ENCODE measurements around the gene PDK2. TPM values are rescaled to one million over a fixed set of nuclear protein-coding genes. Genes with fewer than 3 reads are reported as not detected.

Gene PDK2
- total RNA-seq, 1 experiment from 2014 or later, result 27.2 TPM

DNA sequence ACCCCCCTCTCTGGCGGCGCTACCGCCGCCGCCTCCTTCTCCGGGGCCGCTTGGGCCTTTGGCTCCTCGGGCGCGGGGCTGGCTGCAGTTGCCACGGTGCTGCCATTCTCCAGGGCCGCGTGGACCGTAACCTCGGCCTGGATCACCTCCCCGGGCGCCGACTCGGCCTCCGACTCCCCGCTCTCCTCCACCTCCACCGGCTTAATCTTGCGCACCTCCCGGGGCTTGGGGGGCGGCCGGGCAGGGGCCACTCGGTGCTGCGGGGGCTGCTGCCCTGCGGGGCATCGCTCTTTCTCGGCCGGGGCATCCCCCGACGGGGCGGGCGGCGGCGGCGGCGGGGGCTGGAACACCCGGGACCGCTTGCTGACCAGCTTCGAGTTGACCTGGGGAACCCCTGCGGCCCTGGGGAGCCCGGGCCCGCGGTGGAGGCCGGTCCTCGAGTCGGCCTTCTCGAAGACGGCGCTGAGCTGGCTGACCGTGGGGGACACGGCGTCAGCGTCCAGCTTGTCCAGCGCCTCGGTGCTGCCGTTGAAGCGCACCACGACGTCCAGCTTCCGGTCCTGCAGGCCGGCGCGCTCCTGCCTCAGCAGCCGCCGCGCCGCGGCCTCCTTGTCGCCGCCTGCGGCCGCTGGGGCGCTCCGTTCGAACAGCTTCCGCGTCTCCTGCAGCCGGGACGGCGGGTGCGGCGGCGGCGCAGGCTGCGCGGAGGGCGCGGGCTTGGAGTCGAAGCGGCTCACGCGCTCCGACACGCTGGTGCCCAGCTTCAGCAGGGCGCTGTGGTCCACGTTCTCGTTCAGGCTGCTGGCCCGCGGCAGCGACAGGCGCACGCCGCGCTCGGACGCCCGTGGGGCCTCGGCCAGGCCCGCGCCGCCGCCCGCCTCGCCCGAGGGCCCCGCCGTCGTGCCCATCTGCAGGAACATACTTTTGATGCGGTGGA, 54.5 kb downstream of the PDK2 start:
- DNase-seq (ENCODE audit: low read depth), result peak; percentile 65

DNA sequence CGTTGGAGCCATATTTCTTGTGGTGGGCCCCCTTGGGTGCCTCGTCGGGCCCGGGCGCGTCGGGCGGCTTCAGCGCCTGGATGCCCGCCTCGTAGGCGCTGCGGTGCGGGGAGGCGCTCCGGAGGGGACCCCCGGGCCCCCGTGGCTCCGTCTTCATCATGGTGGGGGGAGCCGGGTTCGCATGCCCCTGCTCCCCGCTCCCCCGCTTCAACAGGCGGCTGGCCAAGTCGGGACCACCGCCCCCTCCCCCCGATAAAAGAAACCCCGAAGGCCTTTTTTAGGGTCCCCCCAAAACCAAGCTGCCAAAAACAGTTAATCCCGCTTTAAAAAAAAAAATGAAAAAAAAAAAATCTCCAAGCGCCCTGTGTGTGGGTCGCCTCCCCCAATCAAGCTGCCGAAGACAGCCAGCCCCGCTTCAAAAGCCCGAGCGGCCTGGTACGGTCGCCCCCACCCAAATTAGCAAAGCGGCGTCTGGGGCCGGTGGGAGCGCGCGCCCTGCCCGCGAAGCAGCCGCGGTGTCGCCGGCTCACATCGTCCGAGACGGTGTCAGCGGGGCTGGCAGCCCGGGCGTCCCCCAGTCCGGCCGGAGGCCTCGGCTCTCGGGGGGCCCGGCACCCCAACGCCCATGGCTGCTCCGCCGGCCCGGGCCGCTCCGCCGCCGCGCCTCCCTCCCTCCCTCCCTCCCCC, 55.3 kb downstream of the PDK2 start, which contains the start of gene PPP1R9B:
PPP1R9B (minus strand) TSS at position 324 of the 687 bp plus-strand sequence; CDS start at position 160, 164 bp downstream.
- no peak for DNase-seq (ENCODE audit: low read depth)

DNA sequence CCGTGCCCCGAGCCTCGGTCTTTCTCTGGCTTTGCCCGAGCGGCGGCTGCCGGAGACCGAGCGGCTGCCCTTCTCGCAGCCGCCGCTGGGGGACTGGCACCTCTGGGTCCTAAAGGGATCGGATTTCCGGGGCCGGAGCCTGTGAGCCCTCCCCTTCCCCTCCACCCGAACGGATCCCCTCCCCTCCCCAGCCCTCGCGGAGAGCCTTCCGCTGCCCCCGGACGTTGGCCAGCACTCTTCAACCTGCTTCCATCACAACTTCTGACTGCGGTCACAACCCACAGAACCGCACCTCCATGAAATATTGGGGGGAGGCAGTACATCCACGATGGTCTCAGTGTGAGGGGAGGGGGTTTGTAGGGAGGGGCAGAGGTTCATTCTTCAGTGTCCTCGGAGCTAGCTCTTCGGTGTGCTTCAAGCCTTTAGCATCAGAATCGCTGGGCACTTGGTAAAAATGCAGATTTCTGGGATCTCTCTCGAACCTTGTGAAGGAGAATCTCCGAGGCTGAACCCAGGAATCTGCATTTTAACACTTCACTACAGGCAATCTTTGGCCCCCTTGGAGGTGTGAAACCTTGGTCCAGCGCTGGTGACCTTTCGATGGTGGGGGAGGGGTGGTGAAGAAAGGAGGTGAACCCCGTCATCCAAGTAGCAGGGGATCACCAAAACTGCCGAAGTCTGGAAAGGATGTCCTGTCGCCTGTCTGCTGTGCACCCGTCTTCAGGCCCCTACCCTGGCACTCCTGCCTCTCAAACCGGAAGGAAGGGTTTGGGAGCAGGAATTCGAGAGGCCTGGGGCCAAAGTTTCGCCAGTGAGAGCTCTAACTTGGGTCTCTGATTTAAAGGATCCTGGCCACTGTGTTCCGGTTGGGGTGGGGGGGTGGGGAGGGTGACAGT, 56.1 kb downstream of the PDK2 start:
- peak; percentile 93 for DNase-seq (ENCODE audit: low read depth)

DNA sequence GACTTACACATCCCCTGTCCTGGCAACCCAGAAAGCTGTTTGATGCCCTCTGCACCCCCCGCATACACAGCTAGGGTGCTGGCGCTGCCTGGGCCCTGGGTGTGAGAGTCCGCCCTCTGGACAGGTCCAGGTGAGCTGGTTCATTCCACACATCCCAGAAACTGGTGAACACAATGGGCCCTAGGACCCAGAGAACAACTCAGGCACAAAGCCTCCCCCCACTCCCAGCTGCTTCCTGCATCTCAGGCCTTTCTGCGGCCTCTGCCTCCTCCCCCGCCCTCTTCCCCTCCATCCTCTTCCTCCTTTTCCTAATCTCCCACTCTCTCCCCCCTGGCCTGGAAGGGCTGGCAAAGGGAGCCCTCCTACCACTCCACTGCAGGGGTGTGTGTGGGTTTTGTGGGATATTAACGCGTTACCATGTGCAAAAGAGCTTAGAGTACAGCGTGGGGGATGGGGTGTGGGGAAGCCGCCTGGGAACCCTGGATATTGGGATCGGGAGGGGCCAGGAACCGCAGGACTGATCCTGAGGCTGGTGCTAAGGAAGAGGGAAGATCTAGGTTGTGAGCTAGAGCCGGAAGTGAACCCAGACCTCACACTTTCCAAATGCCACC, 56.9 kb downstream of the PDK2 start:
- peak; percentile 94 for DNase-seq (ENCODE audit: low read depth)

DNA sequence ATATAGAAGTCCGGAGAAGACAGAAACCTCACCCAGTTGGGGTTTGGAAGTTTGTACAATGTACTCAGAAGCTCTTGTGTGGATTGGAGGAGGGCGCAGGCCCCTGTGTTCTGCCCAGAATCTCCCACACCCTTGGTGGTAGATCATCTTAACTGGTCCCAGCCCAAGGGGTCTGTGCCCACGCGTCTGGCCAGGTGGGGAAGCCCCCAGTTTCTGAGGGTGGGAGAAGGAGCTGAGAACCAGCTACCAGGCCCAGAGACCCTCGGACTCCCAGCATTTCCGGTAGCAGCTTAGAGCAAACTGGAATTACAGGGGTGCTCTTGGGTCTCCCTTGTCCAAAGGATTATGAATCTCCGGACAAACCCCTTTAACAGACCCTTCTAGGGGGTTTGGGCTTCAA, 57.6 kb downstream of the PDK2 start:
- no peak for DNase-seq (ENCODE audit: low read depth)

DNA sequence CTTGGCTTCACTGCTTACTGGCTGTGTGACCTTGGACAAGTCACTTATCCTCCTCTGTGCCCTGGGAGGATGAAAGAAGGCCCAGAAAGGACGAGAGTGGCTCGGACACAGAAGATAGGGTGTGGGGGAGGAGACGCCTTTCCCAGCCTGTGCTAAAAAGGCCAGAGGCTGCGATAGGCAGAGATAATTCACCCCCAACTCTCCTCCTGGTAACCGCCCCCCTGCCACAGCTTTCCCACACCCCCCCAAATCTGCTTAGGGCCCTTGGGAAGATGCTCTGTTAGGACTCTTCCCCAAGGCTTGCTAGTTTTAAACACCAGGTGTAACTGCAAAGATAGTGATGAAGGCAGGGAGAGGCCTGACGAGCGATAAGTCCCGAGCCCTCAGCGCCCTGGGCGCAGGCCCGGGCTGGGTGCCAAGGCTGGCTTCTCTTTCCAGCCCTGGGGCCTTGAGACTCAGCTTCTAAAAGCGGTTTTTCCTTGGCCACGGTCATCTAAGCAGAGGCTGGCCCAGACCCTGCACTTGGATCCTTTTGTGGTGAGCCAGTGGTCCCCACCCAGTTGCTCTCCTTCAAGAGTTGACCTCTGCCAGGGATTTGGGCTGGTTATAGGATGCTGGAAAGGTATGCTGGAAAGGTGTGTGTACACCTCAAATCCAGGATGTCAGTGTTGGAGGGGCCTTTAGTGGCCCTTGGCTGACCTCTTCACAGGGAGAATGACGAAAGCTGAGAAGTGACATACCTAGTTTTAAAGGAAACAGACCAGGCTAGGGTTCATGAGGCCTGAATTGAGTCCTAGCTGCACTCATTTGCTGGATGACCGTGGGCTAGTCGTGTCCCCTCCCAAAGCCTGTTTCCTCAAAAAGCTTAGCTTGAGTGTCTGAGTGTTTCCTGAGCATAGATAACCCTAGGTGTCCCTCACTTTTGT, 58.8 kb downstream of the PDK2 start:
- peak; percentile 92 for DNase-seq (ENCODE audit: low read depth)

DNA sequence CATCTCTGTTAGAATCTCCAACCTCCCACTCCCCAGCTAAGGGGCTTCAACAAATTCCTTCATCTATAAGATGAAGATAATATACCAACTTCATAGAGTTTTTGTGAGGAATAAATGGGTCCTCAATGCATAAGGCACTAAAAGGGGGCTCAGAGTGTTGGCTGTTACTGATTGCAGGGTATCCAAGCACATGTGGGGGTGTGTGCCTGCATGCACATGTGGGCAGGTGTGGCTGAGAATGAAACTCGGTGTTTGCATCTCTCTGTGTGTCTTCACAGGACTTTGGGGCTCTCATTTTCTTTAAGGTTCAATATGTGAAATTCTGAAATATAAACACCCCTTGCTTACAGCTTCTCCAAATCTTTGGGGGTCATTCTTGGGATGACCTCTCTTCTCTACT, 59.5 kb downstream of the PDK2 start:
- DNase-seq (ENCODE audit: low read depth), result no peak

DNA sequence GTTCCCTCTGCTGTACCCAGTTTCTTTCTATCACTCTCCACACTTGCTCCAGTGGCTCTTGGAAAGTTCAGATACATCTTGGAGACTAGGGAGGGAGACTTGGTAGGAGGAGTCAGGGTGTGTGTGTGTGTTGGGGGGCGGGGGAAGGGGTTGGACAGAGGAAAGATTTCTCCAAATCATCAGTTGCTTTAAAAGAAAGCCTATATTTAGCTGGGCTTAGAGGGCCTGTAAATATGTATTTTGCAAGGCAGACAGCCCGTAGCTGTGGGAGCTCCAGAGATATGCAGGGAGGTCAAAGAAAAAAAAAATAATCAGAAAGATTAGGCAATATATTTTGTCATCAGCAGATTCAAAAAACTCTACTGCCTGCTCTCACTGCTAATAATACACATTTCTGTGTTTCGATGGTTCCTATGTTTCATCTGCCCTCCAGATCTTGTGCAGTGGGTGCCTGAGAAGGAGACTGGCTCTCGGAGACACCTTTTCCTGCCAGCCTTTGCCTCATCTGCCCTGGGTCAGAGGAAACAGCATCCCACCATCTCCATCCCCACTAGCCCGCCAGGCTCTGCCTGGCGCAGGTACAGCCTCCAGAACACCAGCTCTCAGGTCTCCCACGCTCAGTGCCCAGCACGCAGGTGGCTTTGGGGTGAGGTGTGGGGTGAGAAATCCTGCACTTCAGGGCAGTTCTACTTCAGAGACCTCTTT, 60.1 kb downstream of the PDK2 start:
- DNase-seq (ENCODE audit: low read depth), result no peak

DNA sequence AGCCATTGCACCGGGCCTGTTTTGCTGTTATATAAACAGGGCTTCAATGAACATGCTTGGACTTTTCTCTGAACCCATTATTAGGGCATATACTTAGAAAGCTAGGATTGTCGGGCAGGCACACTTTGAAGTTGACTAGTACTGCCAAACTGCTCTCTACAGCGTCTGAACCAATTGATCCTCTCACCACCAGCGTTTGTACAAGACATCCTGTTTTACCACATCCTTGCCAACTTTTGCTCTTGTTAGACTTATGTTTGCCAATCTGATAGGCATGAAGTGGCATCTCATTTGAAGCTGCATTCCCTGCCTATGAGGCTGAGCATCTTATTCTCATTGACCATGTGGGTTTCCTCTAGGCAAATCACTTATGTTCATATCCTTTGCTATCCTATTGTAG, 62.7 kb downstream of the PDK2 start:
- no peak for DNase-seq (ENCODE audit: low read depth)

DNA sequence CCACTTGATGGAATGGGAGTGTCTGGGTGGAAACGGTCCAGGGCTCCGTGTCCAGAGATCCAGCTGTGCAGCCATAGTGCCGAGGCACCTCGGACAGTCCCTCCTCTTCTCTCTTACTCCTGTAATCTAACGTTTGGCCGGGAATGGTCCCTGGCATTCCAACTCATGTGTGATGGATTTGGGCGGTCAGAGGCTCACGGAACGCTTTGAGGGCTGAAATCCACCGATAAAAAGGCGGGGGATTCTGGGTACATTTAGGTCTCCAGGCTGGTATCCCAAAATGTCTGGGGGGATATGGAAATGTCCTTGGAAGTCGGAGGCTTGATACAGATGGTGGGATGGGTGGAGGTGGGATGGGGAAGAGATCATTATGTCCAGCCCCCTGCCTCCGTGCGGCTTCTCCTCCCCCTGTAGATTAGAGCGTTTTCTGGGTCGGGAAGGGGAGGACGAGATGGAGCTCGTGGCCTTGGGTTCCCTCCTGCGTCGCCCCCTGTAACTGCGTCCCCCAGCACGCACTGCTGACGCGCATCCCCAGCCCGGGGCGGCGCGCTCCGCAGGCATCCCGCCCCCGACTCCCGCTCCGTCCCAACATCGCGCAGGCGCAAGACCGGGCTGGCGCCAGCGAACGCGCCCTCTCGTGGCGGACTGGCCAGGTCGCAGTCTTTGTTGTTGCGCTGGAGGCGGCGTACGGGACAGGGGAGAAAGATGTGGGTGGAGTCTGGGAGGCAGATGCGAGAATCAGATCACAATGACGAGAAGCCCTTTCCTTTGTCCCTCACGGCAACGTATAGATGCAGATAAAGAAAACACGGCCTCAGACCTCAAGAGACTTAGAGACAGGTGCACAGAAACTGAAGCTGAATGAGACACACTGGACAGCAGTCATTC, 66.1 kb downstream of the PDK2 start:
- peak; percentile 84 for DNase-seq (ENCODE audit: low read depth)

Other genes starting within 250 kb of the PDK2 start
- not detected in 2 replicates for gene TAC4, start 247.3 kb upstream of the PDK2 start, total RNA-seq (2014; rRNA removed; shearing (Covaris generic))
- 5.5 and 7.4 TPM in 2 replicates for gene DLX4, start 126.2 kb upstream of the PDK2 start, total RNA-seq (2014; rRNA removed; shearing (Covaris generic))
- 0.15 and 0.96 TPM in 2 replicates for gene DLX3, start 100.1 kb upstream of the PDK2 start, total RNA-seq (2014; rRNA removed; shearing (Covaris generic))
- 365 and 711 TPM in 2 replicates for gene ITGA3, start 39.2 kb upstream of the PDK2 start, total RNA-seq (2014; rRNA removed; shearing (Covaris generic))
- gene SAMD14, start 34.8 kb downstream of the PDK2 start, total RNA-seq (2014; rRNA removed; shearing (Covaris generic)), result 0.22 and 0.49 TPM in 2 replicates
- gene PPP1R9B, start 55.3 kb downstream of the PDK2 start, total RNA-seq (2014; rRNA removed; shearing (Covaris generic)), result 14.6 and 36.1 TPM in 2 replicates
- not detected in 2 replicates for gene SGCA, start 70.7 kb downstream of the PDK2 start, total RNA-seq (2014; rRNA removed; shearing (Covaris generic))
- gene COL1A1, start 106.3 kb downstream of the PDK2 start, total RNA-seq (2014; rRNA removed; shearing (Covaris generic)), result 41.9 and 81.3 TPM in 2 replicates
- gene TMEM92, start 179.1 kb downstream of the PDK2 start, total RNA-seq (2014; rRNA removed; shearing (Covaris generic)), result 0.99 and 5.2 TPM in 2 replicates